Nephron (organoid): Measurements from ENCODE around the gene HDAC4.

Source experiments
- H3K27ac Mint-ChIP-seq, 3 experiments: 2 replicates each; pipeline ENCODE4 v1.8.0; 2020; ENCODE audit warnings: mixed read lengths in 3 of 3, mild to moderate bottlenecking in 2 of 3, moderate library complexity in 1 of 3
- H3K27me3 Mint-ChIP-seq: 2 replicates; pipeline ENCODE4 v1.8.0; 2021; ENCODE audit warnings: low read depth, mild to moderate bottlenecking, moderate library complexity, mixed read lengths
- H3K36me3 Mint-ChIP-seq: 2 replicates; pipeline ENCODE4 v1.8.0; 2020; ENCODE audit warnings: low read depth, mixed read lengths
- H3K4me1 Mint-ChIP-seq: 2 replicates; pipeline ENCODE4 v1.8.0; 2020; ENCODE audit warnings: mixed read lengths
- H3K4me3 Mint-ChIP-seq, 3 experiments: 2 replicates each; pipeline ENCODE4 v1.8.0; 2020; ENCODE audit warnings: mild to moderate bottlenecking in 3 of 3, mixed read lengths in 3 of 3, moderate library complexity in 2 of 3
- H3K9me3 Mint-ChIP-seq: 2 replicates; pipeline ENCODE4 v1.8.0; 2020; ENCODE audit warnings: mixed read lengths
- CTCF ChIP-seq, 3 experiments: fragments of 200-600 bp; sonication (generic); IDR thresholded peaks; one replicate each; pipeline ENCODE4 v1.5.0; 2021; ENCODE audit warnings: antibody characterized with exemption in 3 of 3; ENCODE audit not compliant: unreplicated experiment in 3 of 3

Gene HDAC4

DNA sequence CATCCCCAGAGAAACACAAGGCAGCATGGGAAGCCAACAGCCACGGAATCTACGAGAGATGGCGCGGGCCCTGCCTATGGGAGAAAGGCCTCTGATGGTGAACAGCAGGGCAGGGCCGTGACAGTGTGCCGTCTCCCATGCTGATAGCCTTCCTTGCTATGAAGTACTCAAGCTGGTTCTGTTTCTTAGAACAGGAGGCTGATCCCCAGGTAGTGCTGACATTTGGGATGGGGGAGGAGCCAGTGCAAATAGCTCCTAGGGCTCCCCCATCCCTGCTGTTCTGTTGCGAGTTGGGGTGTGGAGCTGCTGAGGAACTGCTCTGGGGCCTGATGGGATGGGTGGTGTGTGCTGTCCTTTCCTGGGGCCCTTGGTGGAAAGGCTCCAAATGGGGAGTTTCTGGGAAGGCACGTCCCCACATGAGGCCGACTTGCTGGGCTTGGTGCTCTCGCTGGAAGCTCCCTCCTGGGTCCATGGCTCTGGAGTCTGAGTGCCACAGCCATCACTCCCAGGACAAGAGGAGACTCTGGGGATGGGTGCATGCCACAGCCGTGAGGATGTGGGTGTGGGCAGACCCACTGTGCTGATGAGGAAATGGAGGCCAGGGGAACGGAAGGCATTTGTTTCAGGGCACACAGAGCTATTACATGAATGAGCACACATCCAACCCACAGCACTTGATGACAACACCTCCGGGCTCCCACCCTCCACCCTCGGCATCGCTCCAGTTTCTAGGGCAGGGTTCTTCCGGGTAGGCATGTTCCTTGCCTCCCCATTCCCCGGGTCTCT is 246.8 kb downstream of the HDAC4 start:
- peaks cover 36% of the 10 kb centered on the region for H3K36me3 Mint-ChIP-seq
- no peak overlapping the region for H3K27ac Mint-ChIP-seq
- no peaks in the 10 kb centered on the region for H3K4me1 Mint-ChIP-seq
- no peaks in the 10 kb centered on the region for H3K27me3 Mint-ChIP-seq
- no peaks in the 10 kb centered on the region for H3K9me3 Mint-ChIP-seq
- no peak overlapping the region for H3K4me3 Mint-ChIP-seq
- TF ChIP-seq CTCF (IDR thresholded peaks at IDR 0.05; ENCODE audit: unreplicated experiment in 3 of 3), result no peak

- Mint-ChIP-seq H3K4me1 (no peaks in the 10 kb centered on the region), H3K27me3 (no peaks in the 10 kb centered on the region), H3K36me3 (peaks cover 47% of the 10 kb centered on the region), H3K27ac (no peak overlapping the region), H3K4me3 (no peak overlapping the region), H3K9me3 (no peaks in the 10 kb centered on the region)
- no peak for TF ChIP-seq CTCF (IDR thresholded peaks at IDR 0.05; ENCODE audit: unreplicated experiment in 3 of 3)
Measured at GRCh38 chr2:239152916-239153305, 247.9 kb downstream of the HDAC4 start.

- no peak for TF ChIP-seq CTCF (IDR thresholded peaks at IDR 0.05; ENCODE audit: unreplicated experiment in 3 of 3)
- Mint-ChIP-seq H3K9me3 (no peaks in the 10 kb centered on the region), H3K36me3 (peaks cover 49% of the 10 kb centered on the region), H3K4me1 (no peaks in the 10 kb centered on the region), H3K27me3 (no peaks in the 10 kb centered on the region), H3K4me3 (no peak overlapping the region), H3K27ac (no peak overlapping the region)
Measured at GRCh38 chr2:239152239-239152915, 248.4 kb downstream of the HDAC4 start.

- Mint-ChIP-seq H3K4me1 (no peaks in the 10 kb centered on the region), H3K4me3 (no peak overlapping the region), H3K36me3 (peaks cover 44% of the 10 kb centered on the region), H3K9me3 (no peaks in the 10 kb centered on the region), H3K27me3 (no peaks in the 10 kb centered on the region), H3K27ac (no peak overlapping the region)
- no peak for TF ChIP-seq CTCF (IDR thresholded peaks at IDR 0.05; ENCODE audit: unreplicated experiment in 3 of 3)
Measured at GRCh38 chr2:239151201-239152131, 249.4 kb downstream of the HDAC4 start.

DNA sequence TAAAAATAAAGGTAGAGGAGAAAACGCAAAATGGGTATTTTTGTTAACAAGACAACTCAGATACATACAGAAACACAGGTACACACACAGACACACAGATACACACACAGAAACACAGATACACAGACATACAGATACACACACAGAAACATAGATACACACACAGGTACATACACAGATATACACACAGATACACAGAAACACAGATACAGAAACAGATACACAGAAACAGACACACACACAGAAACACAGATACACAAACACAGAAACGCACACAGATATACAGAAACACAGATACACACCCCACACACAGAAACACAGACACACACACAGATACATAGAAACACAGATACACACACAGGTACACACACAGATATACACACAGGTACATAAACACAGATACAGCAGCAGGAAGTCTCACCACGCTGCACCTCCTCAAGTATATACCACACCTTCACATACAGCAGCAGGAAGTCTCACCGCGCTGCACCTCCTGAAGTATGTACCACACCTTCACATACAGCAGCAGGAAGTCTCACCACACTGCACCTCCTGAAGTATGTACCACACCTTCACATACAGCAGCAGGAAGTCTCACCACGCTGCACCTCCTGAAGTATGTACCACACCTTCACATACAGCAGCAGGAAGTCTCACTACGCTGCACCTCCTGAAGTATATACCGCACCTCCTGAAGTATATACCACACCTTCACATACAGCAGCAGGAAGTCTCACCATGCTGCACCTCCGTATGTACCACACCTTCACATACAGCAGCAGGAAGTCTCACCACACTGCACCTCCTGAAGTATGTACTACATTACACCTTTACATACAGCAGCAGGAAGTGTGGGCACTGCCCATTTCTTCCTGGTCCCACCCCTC is 250.5 kb downstream of the HDAC4 start:
- H3K27me3 Mint-ChIP-seq, result no peaks in the 10 kb centered on the region
- no peak overlapping the region for H3K4me3 Mint-ChIP-seq
- peaks cover 39% of the 10 kb centered on the region for H3K36me3 Mint-ChIP-seq
- no peaks in the 10 kb centered on the region for H3K9me3 Mint-ChIP-seq
- H3K27ac Mint-ChIP-seq, result no peak overlapping the region
- TF ChIP-seq CTCF (IDR thresholded peaks at IDR 0.05; ENCODE audit: unreplicated experiment in 3 of 3), result no peak
- H3K4me1 Mint-ChIP-seq, result no peaks in the 10 kb centered on the region
